GM20431 (cell line): ENCODE results near the gene SPTBN1.

ENCODE experiments used
- in situ Hi-C: fragments of 300-500 bp; cut with MseI, MboI; formaldehyde crosslinking; loops from one replicate; pipeline ENCODE4 v1.15.0; 2020; ENCODE audit warnings: low sequenced_read_pairs; ENCODE audit not compliant: unreplicated experiment

The SPTBN1 gene

DNA sequence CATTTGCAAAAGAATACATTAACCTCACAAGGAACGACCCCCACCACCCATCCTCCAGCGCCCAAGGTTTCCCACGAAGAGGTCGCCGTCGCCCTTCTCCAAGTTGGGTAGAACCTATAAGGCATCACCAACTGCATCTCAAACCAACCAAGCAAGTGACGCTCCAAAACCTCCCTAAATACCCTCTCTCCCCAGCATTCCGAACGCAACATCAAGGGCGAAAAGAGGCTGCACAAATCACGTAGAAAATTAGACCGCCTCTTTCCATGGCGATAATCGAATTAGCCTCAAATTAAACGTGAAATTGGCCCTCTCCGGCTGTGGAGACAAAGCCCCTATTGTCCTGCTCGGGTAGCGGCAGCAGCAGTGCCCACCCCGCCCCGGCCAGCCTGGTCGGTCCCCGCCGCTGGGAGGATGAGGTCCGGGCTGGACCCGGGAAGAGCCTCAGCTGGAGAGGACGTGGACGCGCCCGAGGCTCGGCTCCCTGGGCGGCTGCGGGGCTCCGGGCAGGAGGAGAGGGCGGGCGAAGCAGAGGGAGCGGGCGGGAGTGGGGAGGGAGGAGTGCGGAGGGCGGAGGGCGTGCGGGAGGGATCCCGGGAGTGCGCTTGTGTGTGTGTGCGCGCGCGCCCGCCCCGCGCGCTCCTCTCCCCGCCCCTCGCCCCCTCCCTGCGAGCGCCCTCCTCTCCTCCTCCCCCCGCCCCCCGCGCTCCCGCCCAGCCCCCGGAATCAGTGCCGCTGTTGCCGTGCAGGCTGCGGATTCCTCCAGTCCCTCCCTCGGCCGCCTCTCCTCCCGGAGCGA lies at the start of gene SPTBN1:
SPTBN1 (plus strand) TSS at position 765 of the 799 bp plus-strand sequence. CDS start 70,092 bp downstream, outside the sequence.
- in situ Hi-C loops: no loop called here

DNA sequence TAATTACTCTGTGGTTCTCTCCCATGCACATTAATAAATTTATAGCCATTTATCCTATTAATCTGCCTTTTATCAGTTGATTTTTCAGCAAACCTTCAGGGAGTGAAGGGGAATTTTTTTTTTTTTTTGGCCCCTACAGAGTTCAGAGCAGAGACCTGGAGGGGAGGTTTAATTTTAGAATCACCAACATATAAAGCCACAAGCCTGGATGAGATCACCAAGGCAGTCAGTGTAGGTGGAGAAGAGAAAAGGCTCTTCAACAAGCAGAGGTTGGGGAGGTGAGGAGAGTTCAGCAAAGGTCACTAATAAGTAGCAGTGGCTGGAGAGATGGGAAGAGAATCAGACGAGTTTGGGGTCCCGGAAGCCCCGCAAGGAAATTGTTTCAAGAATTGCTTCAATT lies 48.4 kb upstream of the SPTBN1 start:
- in situ Hi-C loops: no loop called here

GRCh38 chr2:54408288-54408687 lies 47.8 kb upstream of the SPTBN1 start:
- in situ Hi-C loops: no loop called here

- in situ Hi-C loops: no loop called here
Measured at GRCh38 chr2:54409752-54410151, 46.4 kb upstream of the SPTBN1 start.

DNA sequence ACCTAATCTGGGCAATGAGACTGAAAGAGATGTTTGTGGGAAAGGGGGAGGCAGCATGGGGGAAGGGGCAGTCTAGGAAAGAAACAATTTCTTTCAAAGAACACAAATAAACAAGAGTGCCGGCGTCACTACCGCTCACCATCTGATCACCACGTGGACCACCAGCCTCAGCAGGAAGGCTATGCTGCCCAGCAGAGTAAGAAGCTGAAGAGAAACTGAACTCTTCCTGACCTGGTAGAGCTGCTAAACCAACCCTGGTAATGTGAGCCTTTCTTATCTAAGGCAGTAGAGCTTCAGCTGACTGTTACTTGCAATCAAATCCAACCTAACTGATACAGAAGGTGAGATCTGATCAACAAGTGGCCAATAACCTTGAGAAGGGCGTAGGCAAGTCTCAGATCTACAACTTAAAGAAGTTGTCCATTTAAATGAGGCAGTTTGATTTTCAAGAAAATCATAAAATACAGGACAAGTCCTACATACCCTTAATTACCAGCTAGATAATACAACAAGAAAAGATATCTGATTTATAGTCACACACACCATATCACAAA lies 44.2 kb upstream of the SPTBN1 start:
- in situ Hi-C loops: no loop called here

GRCh38 chr2:54416166-54416813 lies 39.8 kb upstream of the SPTBN1 start:
- in situ Hi-C loops: no loop called here

GRCh38 chr2:54416938-54417337 lies 39.2 kb upstream of the SPTBN1 start:
- in situ Hi-C loops: no loop called here

- in situ Hi-C loops: no loop called here
Measured at GRCh38 chr2:54417577-54417976, 38.5 kb upstream of the SPTBN1 start.

- in situ Hi-C loops: no loop called here
Measured at GRCh38 chr2:54419388-54419787, 36.7 kb upstream of the SPTBN1 start.

DNA sequence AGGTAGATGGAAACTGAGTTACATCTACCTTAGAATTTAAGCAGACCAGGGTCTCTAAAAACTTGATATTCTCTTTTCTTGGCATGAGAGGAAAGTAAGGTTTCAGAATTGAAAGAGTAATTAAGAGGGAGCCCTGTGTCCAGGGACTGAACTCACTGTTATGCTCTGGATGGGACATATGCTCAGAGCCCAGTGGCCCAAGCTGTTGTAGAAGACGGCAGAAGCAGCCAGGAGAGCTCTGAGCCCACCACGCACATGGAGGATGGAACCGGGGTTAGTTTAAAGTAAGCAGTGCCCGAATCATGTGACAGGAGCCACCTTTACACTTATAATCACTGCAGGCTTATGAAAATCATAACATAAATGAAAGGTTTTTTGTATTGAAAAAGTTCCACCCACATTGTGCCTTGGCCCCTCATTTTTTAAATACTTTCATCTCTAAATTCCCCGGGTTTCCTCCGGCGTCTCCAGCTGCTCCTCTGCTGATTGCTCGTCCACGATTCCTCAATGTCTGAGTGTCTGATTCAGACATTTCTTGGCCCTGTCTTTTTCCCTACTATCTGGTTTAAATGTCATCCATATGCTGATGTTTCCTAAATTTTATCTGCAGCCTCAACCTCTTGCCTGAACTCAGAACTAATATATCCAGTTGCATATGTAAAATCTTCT lies 36.1 kb upstream of the SPTBN1 start:
- in situ Hi-C loops: no loop called here

DNA sequence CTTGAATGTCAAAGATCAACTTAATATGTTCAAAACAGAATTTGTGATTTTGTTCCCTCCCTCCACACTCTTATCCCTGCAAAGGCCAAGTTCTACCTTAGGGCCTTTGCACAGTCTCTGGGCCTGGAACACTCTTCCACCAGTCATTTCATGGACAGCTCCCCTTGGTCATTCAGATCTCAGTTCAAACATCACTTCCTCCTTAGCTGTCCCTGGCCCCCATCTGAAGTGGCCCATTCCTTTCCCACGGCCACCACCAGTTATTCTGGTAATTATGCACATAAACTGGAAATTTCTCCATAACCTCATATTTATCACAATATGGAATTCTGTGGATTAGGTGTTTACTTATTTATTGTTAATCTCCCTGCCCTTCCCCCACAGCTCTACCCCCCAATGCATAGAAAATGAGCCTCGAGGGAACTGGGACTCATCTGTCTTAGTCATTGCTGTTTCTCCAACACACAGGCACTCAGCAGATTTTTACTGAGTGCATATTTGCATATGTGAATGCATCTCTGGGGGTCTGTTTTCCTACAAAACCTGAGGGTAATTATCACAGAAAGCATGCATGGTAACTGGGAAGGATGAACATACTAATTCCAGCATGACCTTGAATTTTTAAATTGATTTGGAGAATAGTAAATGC lies 35.5 kb upstream of the SPTBN1 start:
- in situ Hi-C loops: no loop called here

DNA sequence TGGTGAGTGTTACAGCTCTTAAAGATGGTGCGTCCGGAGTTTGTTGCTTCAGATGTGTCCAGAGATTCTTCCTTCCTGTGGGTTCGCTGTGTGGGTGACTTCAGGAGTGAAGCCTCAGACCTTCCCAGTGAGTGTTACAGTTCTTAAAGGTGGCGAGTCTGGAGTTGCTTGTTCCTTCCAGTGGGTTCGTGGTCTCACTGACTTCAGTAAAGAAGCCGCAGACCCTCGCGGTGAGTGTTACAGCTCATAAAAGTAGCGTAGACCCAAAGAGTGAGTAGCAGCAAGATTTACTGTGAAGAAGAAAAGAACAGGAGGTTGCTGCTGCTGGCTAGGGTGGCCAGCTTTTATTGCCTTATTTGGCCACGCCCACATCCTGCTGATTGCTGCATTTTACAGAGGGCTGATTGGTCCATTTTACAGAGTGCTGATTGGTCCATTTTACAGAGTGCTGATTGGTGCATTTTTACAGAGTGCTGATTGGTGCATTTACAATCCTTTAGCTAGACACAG lies 34.0 kb upstream of the SPTBN1 start:
- in situ Hi-C loops: no loop called here

DNA sequence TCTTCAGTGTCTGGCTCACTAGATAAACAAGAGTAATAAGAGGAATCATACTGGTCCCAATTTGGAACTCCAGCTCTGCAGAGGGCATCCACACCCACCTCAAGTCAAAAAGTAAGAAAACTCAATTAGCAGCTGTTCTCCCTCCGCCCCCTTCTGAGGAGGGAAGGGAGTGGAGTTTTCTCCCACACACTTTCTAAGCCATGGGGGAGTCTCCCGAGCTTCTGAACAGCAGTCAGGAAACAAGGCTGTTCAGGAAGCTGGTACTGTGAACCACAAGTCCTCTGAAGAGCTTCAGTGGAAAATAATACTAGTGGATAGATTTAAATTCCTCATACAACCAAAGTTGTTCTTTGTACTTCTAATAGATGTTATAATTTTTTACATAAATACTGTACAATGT lies 32.9 kb upstream of the SPTBN1 start:
- in situ Hi-C loops: no loop called here

- in situ Hi-C loops: no loop called here
Measured at GRCh38 chr2:54424555-54425163, 31.5 kb upstream of the SPTBN1 start.

DNA sequence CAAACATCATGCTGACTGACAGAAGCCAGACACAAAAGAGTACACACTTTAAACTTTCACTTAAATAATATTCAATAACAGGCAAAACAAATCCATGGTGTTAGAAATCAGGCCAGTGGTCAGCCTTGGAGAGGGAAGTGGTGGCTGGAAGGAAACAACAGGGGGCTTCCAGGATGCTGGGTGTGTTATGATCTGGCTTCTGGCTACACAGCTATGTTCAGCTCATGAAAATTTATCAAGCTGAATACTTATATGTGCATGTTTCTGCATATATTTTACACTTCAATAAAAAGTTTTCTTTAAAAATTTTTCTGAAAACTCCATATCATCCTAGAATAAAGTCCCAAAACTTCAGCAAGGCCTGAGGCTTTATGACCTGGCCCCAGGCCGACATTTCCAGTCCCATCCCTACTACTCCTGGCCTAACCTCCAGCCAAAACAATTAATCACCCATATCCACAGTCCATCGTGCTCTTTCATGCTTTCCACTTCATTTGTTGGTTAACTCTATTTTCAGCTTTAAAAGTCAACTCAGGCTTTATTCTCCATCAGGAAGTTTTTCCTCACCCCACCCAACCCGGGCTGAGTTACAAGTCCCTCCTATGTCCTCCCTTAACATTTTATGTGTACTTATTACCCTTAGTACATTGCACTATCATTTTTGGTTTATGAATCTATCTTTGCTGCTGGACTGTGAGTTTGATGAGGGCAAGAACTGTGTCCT lies 27.9 kb upstream of the SPTBN1 start:
- in situ Hi-C loops: no loop called here

- in situ Hi-C loops: no loop called here
Measured at GRCh38 chr2:54429054-54429453, 27.1 kb upstream of the SPTBN1 start.

DNA sequence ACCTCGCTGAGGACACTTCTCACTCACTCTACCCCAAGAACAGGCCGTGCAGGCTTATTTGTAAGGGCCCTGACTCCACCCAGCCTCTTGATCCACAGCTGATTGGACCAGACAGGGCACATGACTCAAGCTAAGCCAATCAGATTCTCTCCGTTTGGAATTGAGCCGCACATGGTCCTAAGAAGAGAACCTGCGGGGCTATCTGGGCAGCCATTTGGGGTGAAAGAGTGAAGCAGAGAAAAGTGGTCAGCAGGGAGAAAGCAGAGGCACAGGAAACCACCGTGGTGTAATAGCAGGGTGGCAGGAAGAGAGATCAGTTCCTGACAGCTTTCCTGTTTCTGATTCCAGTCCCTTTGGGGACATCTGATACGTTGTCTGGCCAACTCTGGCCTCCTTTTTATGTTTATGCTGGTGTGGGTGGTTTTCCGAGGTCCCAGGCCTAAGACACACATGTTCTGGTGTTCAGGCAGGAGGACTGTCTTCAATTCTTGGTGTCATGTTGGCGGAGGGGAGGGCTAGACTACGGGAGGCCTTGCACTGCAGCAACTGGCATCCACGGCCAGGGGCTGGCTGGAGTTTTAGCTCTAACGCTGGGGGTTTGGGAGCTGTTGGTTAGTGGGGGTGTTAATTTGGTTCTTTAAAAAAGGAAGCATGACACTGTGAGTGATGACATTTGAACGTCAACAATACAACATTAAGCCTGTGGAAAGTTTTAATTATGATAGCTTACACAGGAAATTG lies 26.1 kb upstream of the SPTBN1 start:
- in situ Hi-C loops: no loop called here

GRCh38 chr2:54430649-54431048 lies 25.5 kb upstream of the SPTBN1 start:
- in situ Hi-C loops: no loop called here
